K562 (cell line): ENCODE measurements around the gene ANKRD6. TPM values are rescaled to one million over a fixed set of nuclear protein-coding genes. Genes with fewer than 3 reads are reported as not detected.

Experiments used
- ATAC-seq: fragments of 200-7000 bp; cut with Tn5 transposase; 3 replicates; pipeline ENCODE4 v1.9.1; 2020; ENCODE audit warnings: moderate library complexity
- BruUV-seq: library from RNA; stranded (reverse); fragments of 400-500 nt; replicated peaks from 2 replicates; lab custom pipeline; 2021; lab: Mats Ljungman, UMichigan
- CTCF ChIA-PET: fragments of 300-600 bp; formaldehyde crosslinking; extraction: SDS; loops from one replicate; lab custom pipeline; 2021; ENCODE audit warnings: low intra/inter-chr PET ratio; lab: Yijun Ruan, JAX
- POLR2A ChIA-PET: fragments of 300-600, 350-650 bp; sonication (Branson Sonifier 250); formaldehyde crosslinking; extraction: SDS; loops from one replicate; lab custom pipeline; 2021; ENCODE audit warnings: antibody characterized with exemption, inconsistent platforms; lab: Yijun Ruan, JAX
- DNase-seq, 4 experiments: peaks; one replicate each; pipeline versions ENCODE4 v3.0.0 to v3.0.0-alpha.2; 2011 to 2018; ENCODE audit warnings: low spot score in 3 of 4, mixed read lengths in 3 of 4; ENCODE audit errors: extremely low read depth in 1 of 4
- FAIRE-seq: peaks from 2 replicates; lab custom pipeline; 2011; peaks lifted over from hg19 to GRCh38; lab: Jason Lieb, UNC
- H2AFZ ChIP-seq: 2 replicates; pipeline ENCODE4 v1.6.0; 2011; ENCODE audit warnings: low read depth, low read length, control low read depth, inconsistent platforms
- H3K27ac ChIP-seq: fragments of 200-600 bp; 3 replicates; pipeline ENCODE4 v1.8.0; 2011; ENCODE audit warnings: low read depth, mild to moderate bottlenecking, control low read depth, inconsistent platforms, low read length, moderate library complexity, mixed read lengths; ENCODE audit errors: extremely low read depth
- H3K27me3 ChIP-seq, 2 experiments: fragments of 300-600 bp in 1 of 2; 2 replicates in 1 of 2; 3 replicates in 1 of 2; pipeline versions ENCODE4 v1.6.0 to v1.8.0; 2011; ENCODE audit warnings: inconsistent platforms in 2 of 2, low read length in 2 of 2, mild to moderate bottlenecking in 1 of 2, mixed read lengths in 1 of 2, moderate library complexity in 1 of 2; ENCODE audit not compliant: control insufficient read depth in 2 of 2, insufficient read depth in 2 of 2
- H3K36me3 ChIP-seq: fragments of 300-600 bp; 3 replicates; pipeline ENCODE4 v1.8.0; 2011; ENCODE audit warnings: mild to moderate bottlenecking, low read length, inconsistent platforms; ENCODE audit not compliant: control insufficient read depth, insufficient read depth
- H3K4me1 ChIP-seq, 2 experiments: fragments of 200-600 bp in 1 of 2; replicated peaks in 1 of 2; 2 replicates in 1 of 2; 3 replicates in 1 of 2; pipeline versions ENCODE4 v1.5.1 to v1.8.0; 2011; ENCODE audit warnings: inconsistent platforms in 2 of 2, low read length in 2 of 2, mild to moderate bottlenecking in 1 of 2, mixed read lengths in 1 of 2, moderate library complexity in 1 of 2; ENCODE audit not compliant: control insufficient read depth in 2 of 2, insufficient read depth in 2 of 2
- H3K4me2 ChIP-seq: 2 replicates; pipeline ENCODE4 v1.6.1; 2011; ENCODE audit warnings: low read length, control low read depth, inconsistent platforms, mixed read lengths; ENCODE audit not compliant: insufficient read depth
- H3K4me3 ChIP-seq: fragments of 200-600 bp; sonication (generic), shearing (Covaris generic); 2 replicates; pipeline ENCODE4 v1.5.1; 2016; ENCODE audit warnings: control low read depth, inconsistent platforms
- H3K79me2 ChIP-seq: fragments of 200-600 bp; 3 replicates; pipeline ENCODE4 v1.8.0; 2011; ENCODE audit warnings: low read length, inconsistent platforms; ENCODE audit not compliant: control insufficient read depth, insufficient read depth
- H3K9ac ChIP-seq, 2 experiments: 2 replicates each; pipeline versions ENCODE4 v1.6.0 to v1.6.1; 2011; ENCODE audit warnings: low read depth in 2 of 2, low read length in 2 of 2, control low read depth in 1 of 2, inconsistent platforms in 1 of 2, mild to moderate bottlenecking in 1 of 2, mixed read lengths in 1 of 2; ENCODE audit not compliant: insufficient read depth in 1 of 2
- H3K9me1 ChIP-seq: one replicate; pipeline ENCODE4 v1.6.0; 2011; ENCODE audit warnings: inconsistent platforms, mild to moderate bottlenecking, low read length, moderate library complexity; ENCODE audit not compliant: control insufficient read depth, insufficient read depth
- H3K9me3 ChIP-seq: replicated peaks from 2 replicates; pipeline ENCODE4 v1.5.1; 2011; ENCODE audit warnings: low read depth, low read length, inconsistent platforms; ENCODE audit not compliant: control insufficient read depth, insufficient read depth
- H4K20me1 ChIP-seq: replicated peaks from 2 replicates; pipeline ENCODE4 v1.6.1; 2011; ENCODE audit warnings: low read length, inconsistent platforms, mixed read lengths; ENCODE audit not compliant: control insufficient read depth, insufficient read depth
- FOXJ2 ChIP-seq: fragments of 200-800 bp; sonication (Bioruptor generic); IDR thresholded peaks from 2 replicates; pipeline ENCODE4 v1.6.1; 2016; ENCODE audit warnings: missing genetic modification characterization, missing compliant biosample characterization
- HMBOX1 ChIP-seq: sonication (generic); IDR thresholded peaks from 2 replicates; pipeline ENCODE4 v1.6.1; 2016
- HMG20B ChIP-seq: fragments of 250-450 bp; sonication (Bioruptor Pico); IDR thresholded peaks from 2 replicates; pipeline ENCODE4 v1.5.0; 2021; ENCODE audit warnings: mild to moderate bottlenecking
- HSF4 ChIP-seq: fragments of 250-450 bp; sonication (Bioruptor Pico); IDR thresholded peaks from 2 replicates; pipeline ENCODE4 v2.1.2; 2022; ENCODE audit warnings: mild to moderate bottlenecking, moderate library complexity, borderline replicate concordance
- NBN ChIP-seq: fragments of 450-650 bp; IDR thresholded peaks from 2 replicates; pipeline ENCODE4 v1.6.1; 2016; ENCODE audit warnings: low read depth, mild to moderate bottlenecking
- NCOA6 ChIP-seq: fragments of 450-650 bp; IDR thresholded peaks from 2 replicates; pipeline ENCODE4 v1.6.1; 2017; ENCODE audit warnings: mild to moderate bottlenecking
- NCOR1 ChIP-seq: fragments of 450-650 bp; IDR thresholded peaks from 2 replicates; pipeline ENCODE4 v1.6.1; 2016; ENCODE audit warnings: mild to moderate bottlenecking, moderate library complexity
- PHF21A ChIP-seq: fragments of 450-650 bp; IDR thresholded peaks from 2 replicates; pipeline ENCODE4 v1.6.1; 2017; ENCODE audit warnings: low read depth, borderline replicate concordance
- RCOR1 ChIP-seq, 2 experiments: IDR thresholded peaks; 2 replicates each; pipeline ENCODE4 v1.6.1; 2012; ENCODE audit warnings: low read depth in 2 of 2, low read length in 2 of 2, borderline replicate concordance in 1 of 2, improper control_type of control experiment in 1 of 2
- ZBTB34 ChIP-seq: fragments of 250-450 bp; sonication (Bioruptor Pico); IDR thresholded peaks from 2 replicates; pipeline ENCODE4 v1.8.0; 2021; ENCODE audit warnings: mild to moderate bottlenecking, moderate library complexity
- ZNF217 ChIP-seq: sonication (generic); formaldehyde crosslinking; IDR thresholded peaks from 2 replicates; pipeline ENCODE4 v1.8.0; 2022; ENCODE audit warnings: mild to moderate bottlenecking, missing genetic modification reagents
- ZNF512 ChIP-seq: IDR thresholded peaks from 2 replicates; pipeline ENCODE4 v1.6.1; 2016; ENCODE audit warnings: missing genetic modification characterization, missing compliant biosample characterization
- WGBS: fragments of 100-300 bp; shearing (Covaris generic); methylation state at CpG from one replicate; pipeline ENCODE4 v1.1.6; 2016; ENCODE audit warnings: low coverage, mixed read lengths; ENCODE audit not compliant: insufficient coverage; ENCODE audit errors: missing lambda C conversion rate; 5-methylcytosine and 5-hydroxymethylcytosine counted together
- in situ Hi-C: fragments of 300-500 bp; cut with MboI; formaldehyde crosslinking; loops from 4 replicates; pipeline ENCODE4 v1.15.0; 2018; ENCODE audit warnings: inconsistent platforms, mixed read lengths
- intact Hi-C: fragments of 100-400 bp; cut with micrococcal nuclease; formaldehyde crosslinking; loops from 2 replicates; pipeline ENCODE4 v1.14.2; 2022
- polyA plus RNA-seq, 8 experiments: library from polyadenylated mRNA; depleted of rRNA in 4 of 8; stranded (reverse) in 5 of 8; unstranded in 3 of 8; fragments of >200 nt; fragmentation: Nextera tagmentation in 2 of 8; fragmentation: Illumina TruSeq in 1 of 8; extraction: Ambion mirVana in 2 of 8; extraction: Trizol in 1 of 8; gene quantifications; 2 replicates each; pipeline versions ENCODE4 v1.2.1 to v1.2.3, GENCODE V29; 2011 to 2014; ENCODE audit warnings: inconsistent platforms in 1 of 8, missing spikeins in 1 of 8
- total RNA-seq, 7 experiments: library from RNA; depleted of rRNA in 6 of 7; stranded (reverse); fragments of >200 nt in 6 of 7; fragmentation: Illumina TruSeq in 2 of 7; extraction: Trizol in 2 of 7; gene quantifications; 2 replicates each; pipeline versions ENCODE4 v1.2.1 to v1.2.3, GENCODE V29; 2011 to 2021; ENCODE audit warnings: low replicate concordance in 1 of 7

ANKRD6 gene
- total and polyA plus RNA-seq, 9 of the 15 experiments (the other 6 are each of a cell fraction or from before 2014, with no cell fraction given) = 0.04 to 0.22 (median 0.08) TPM; not detected in 4

DNA sequence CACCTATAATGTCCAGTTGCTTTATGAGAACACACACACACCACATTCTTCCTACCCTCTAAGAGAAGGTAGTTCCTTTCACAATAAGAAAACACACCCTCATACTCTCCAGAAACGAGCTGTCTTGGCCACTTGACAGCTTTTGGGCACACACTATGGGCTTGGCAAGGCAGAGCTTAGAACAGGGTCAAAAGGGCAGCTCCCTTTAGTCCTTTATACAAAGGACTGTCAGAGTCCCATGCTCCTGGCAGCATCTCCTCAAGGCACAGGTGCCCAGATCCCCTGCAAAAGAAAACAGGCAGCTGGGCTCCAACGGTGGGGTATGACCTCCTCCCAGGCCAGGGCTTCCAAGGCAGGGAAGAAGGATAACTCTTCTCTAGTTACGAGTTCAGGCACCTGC, 210.5 kb downstream of the ANKRD6 start (continued):
- no peak for TF ChIP-seq HMBOX1

DNA sequence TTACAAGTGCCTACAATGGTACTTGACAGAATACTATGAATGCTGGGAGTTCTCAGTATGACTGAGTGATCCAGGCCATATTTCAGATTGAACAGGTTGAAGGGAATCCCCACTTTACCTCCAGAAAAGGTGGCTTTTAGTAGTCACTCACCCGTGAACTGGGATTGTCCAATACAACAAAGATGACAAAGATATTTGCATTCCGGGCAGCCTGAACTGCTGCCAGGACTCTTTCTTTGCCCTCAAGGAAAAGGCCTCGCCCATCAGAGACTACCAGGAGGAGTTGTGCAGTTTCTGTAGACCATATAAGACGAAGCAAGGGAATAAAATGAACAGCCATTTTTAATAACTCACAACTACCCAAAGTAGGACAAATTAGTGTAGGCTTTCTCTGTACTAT, 211.9 kb downstream of the ANKRD6 start:
- no peak overlapping the region for H3K4me2 ChIP-seq
- in situ Hi-C loops (no loop called here), intact Hi-C loops (no loop called here)
- ATAC-seq (no peak), DNase-seq (no peak), FAIRE-seq (no peak)
- H3K4me1 ChIP-seq = no peaks in the 10 kb centered on the region
- H3K9ac ChIP-seq = no peak overlapping the region
- H3K79me2 ChIP-seq = no peaks in the 10 kb centered on the region
- 94% methylated on average over 4 of the region's 4 CpGs for WGBS
- peaks cover 77% of the 10 kb centered on the region for H3K36me3 ChIP-seq
- TF ChIP-seq FOXJ2 (tag) (no peak), RCOR1 (IDR thresholded peaks at IDR 0.05; ENCODE audit: borderline replicate concordance in 1 of 2, low read depth in 2 of 2, low read length in 2 of 2) (no peak), ZBTB34 (CRISPR knock-in tag) (no peak), HSF4 (CRISPR knock-in tag) (no peak), ZNF217 (CRISPR knock-in tag) (no peak), PHF21A (no peak), NCOR1 (no peak), HMG20B (CRISPR knock-in tag) (no peak), NCOA6 (no peak), ZNF512 (no peak), NBN (no peak)
- H3K4me3 ChIP-seq = no peak overlapping the region
- no peaks in the 10 kb centered on the region for H3K9me1 ChIP-seq
- no TSS peak for BruUV-seq
- H4K20me1 ChIP-seq = no peaks in the 10 kb centered on the region
- no peaks in the 10 kb centered on the region for H3K27me3 ChIP-seq
- H3K9me3 ChIP-seq = no peaks in the 10 kb centered on the region
- no peak overlapping the region for H2AFZ ChIP-seq
- CTCF ChIA-PET = no interaction called here
- POLR2A ChIA-PET = no interaction called here
- H3K27ac ChIP-seq = no peak overlapping the region
